ENCODE data around the gene ADRA2C. TPM values are rescaled to one million over a fixed set of nuclear protein-coding genes. Genes with fewer than 3 reads are reported as not detected.

The ADRA2C gene
- total and polyA plus RNA-seq, 2 experiments from 2014 or later, result 3.0 to 16.6 TPM

- peaks cover 55% of the 10 kb centered on the region for H3K4me1 Mint-ChIP-seq
These were observed 38.8 kb downstream of the ADRA2C start for GRCh38 chr4:3805026-3805425.

GRCh38 chr4:3805731-3806130 lies 39.5 kb downstream of the ADRA2C start:
- Histone ChIP-seq H3F3A (replicated peaks; ENCODE audit: low read depth) (no peaks in the 10 kb centered on the region), H3K4me1 (ENCODE audit: insufficient read depth) (peaks cover 25% of the 10 kb centered on the region), H4K20me1 (replicated peaks; ENCODE audit: insufficient read depth) (no peaks in the 10 kb centered on the region), H2AFZ (no peak overlapping the region), H3K27me3 (ENCODE audit: insufficient read depth) (no peaks in the 10 kb centered on the region), H3K27ac (ENCODE audit: low read depth) (no peak overlapping the region), H3K9me2 (ENCODE audit: insufficient read depth) (no peaks in the 10 kb centered on the region), H3K79me2 (replicated peaks; ENCODE audit: insufficient read depth) (no peaks in the 10 kb centered on the region), H3K4me2 (no peak overlapping the region), H3K36me3 (ENCODE audit: insufficient read depth) (no peaks in the 10 kb centered on the region), H3K4me3 (no peak overlapping the region)
- DNase-seq (ENCODE audit: low spot score) (no peak), ATAC-seq (no peak)
- H3K4me3 Mint-ChIP-seq, result no peak overlapping the region
- H3K27ac Mint-ChIP-seq, result no peak overlapping the region
- no peaks in the 10 kb centered on the region; the same call in 2 of the 3 replicates for H3K36me3 Mint-ChIP-seq (ENCODE audit: low read depth)
- H3K27me3 Mint-ChIP-seq (ENCODE audit: insufficient read depth, low read depth, poor library complexity), result peaks cover 16% of the 10 kb centered on the region
- no peaks in the 10 kb centered on the region; the same call in 2 of the 3 replicates for H3K9me3 Mint-ChIP-seq
- peaks cover 54% of the 10 kb centered on the region for H3K4me1 Mint-ChIP-seq
- TF ChIP-seq POLR2AphosphoS5 (IDR thresholded peaks at IDR 0.05; ENCODE audit: low read depth) (no peak), NANOG (IDR thresholded peaks at IDR 0.05; ENCODE audit: borderline replicate concordance) (no peak)

More at GRCh38 chr4:3805026-3805425, 38.8 kb downstream of the ADRA2C start:
- Histone ChIP-seq H3K4me1 (ENCODE audit: insufficient read depth) (peaks cover 25% of the 10 kb centered on the region), H3K36me3 (ENCODE audit: insufficient read depth) (no peaks in the 10 kb centered on the region), H3K9me2 (ENCODE audit: insufficient read depth) (no peaks in the 10 kb centered on the region), H3K4me3 (no peak overlapping the region), H3K27me3 (ENCODE audit: insufficient read depth) (no peaks in the 10 kb centered on the region), H3F3A (replicated peaks; ENCODE audit: low read depth) (no peaks in the 10 kb centered on the region), H3K79me2 (replicated peaks; ENCODE audit: insufficient read depth) (no peaks in the 10 kb centered on the region), H2AFZ (no peak overlapping the region), H3K4me2 (no peak overlapping the region), H3K27ac (ENCODE audit: low read depth) (no peak overlapping the region), H4K20me1 (replicated peaks; ENCODE audit: insufficient read depth) (no peaks in the 10 kb centered on the region)
- no peak for DNase-seq (ENCODE audit: low spot score)
- Mint-ChIP-seq H3K4me3 (no peak overlapping the region), H3K27me3 (ENCODE audit: insufficient read depth, low read depth, poor library complexity) (peaks cover 16% of the 10 kb centered on the region), H3K9me3 (no peaks in the 10 kb centered on the region; the same call in 2 of the 3 replicates), H3K36me3 (ENCODE audit: low read depth) (no peaks in the 10 kb centered on the region; the same call in 2 of the 3 replicates), H3K27ac (no peak overlapping the region)
- ATAC-seq, result no peak
- TF ChIP-seq EZH2 (IDR thresholded peaks at IDR 0.05; ENCODE audit: low read depth, unreplicated experiment), result no peak
- TF ChIP-seq ETS1 (IDR thresholded peaks at IDR 0.05), result no peak
- TF ChIP-seq STAT1 (IDR thresholded peaks at IDR 0.05; ENCODE audit: unreplicated experiment), result no peak
- TF ChIP-seq REST (IDR thresholded peaks at IDR 0.05; ENCODE audit: unreplicated experiment), result no peak
- TF ChIP-seq EZH2phosphoT487 (IDR thresholded peaks at IDR 0.05; ENCODE audit: unreplicated experiment), result no peak

Data from GM23338 (cell line).